CD4-positive, alpha-beta memory T cell (primary cell): Measurements from ENCODE around the gene CCDC175. TPM values are rescaled to one million over a fixed set of nuclear protein-coding genes. Genes with fewer than 3 reads are reported as not detected.

Source experiments
- CTCF ChIA-PET: fragments of 350-600 bp; sonication (Branson Sonifier 250); formaldehyde crosslinking; loops from one replicate; lab custom pipeline; 2021; ENCODE audit warnings: inconsistent platforms; ENCODE audit not compliant: partially characterized antibody; lab: Charles Lee
- POLR2A ChIA-PET: fragments of 350-600 bp; sonication (Branson Sonifier 250); formaldehyde crosslinking; loops from one replicate; lab custom pipeline; 2021; ENCODE audit not compliant: partially characterized antibody; lab: Charles Lee
- DNase-seq, 5 donors: peaks; one replicate each; pipeline versions ENCODE4 v3.0.0 to v3.0.0-alpha.2; 2020 to 2022; ENCODE audit warnings: mixed read lengths in 1 of 5
- H3K27ac ChIP-seq: one replicate; pipeline ENCODE4 v1.7.0; 2013; ENCODE audit warnings: low read depth, low read length
- H3K27me3 ChIP-seq: 2 replicates; pipeline ENCODE4 v1.7.0; 2013; ENCODE audit warnings: mild to moderate bottlenecking, low read length, moderate library complexity; ENCODE audit not compliant: insufficient read depth
- H3K36me3 ChIP-seq: 2 replicates; pipeline ENCODE4 v1.7.0; 2013; ENCODE audit warnings: mild to moderate bottlenecking, low read length, moderate library complexity; ENCODE audit not compliant: insufficient read depth
- H3K4me1 ChIP-seq: 2 replicates; pipeline ENCODE4 v1.7.0; 2013; ENCODE audit warnings: mild to moderate bottlenecking, low read length, moderate library complexity; ENCODE audit not compliant: insufficient read depth
- H3K4me3 ChIP-seq, 2 donors: one replicate each; pipeline ENCODE4 v1.7.0; 2013; ENCODE audit warnings: low read length in 2 of 2, mild to moderate bottlenecking in 1 of 2
- H3K9me3 ChIP-seq, 2 donors: one replicate each; pipeline ENCODE4 v1.7.0; 2013; ENCODE audit warnings: low read length in 2 of 2, control low read depth in 1 of 2; ENCODE audit not compliant: control insufficient read depth in 1 of 2
- H3K27ac Mint-ChIP-seq, 7 donors: one replicate each; pipeline ENCODE4 v1.8.0; 2020 to 2021; ENCODE audit warnings: mixed read lengths in 7 of 7, mild to moderate bottlenecking in 6 of 7, inconsistent platforms in 3 of 7, moderate library complexity in 3 of 7
- H3K27me3 Mint-ChIP-seq, 2 donors: one replicate each; pipeline ENCODE4 v1.8.0; 2020 to 2021; ENCODE audit warnings: mixed read lengths in 2 of 2
- H3K36me3 Mint-ChIP-seq, 2 donors: one replicate each; pipeline ENCODE4 v1.8.0; 2020 to 2021; ENCODE audit warnings: mixed read lengths in 2 of 2, inconsistent platforms in 1 of 2, mild to moderate bottlenecking in 1 of 2
- H3K4me1 Mint-ChIP-seq, 4 donors: one replicate each; pipeline ENCODE4 v1.8.0; 2020 to 2021; ENCODE audit warnings: mixed read lengths in 4 of 4, mild to moderate bottlenecking in 1 of 4
- H3K4me3 Mint-ChIP-seq, 8 donors: one replicate each; pipeline ENCODE4 v1.8.0; 2020 to 2021; ENCODE audit warnings: mixed read lengths in 8 of 8, mild to moderate bottlenecking in 7 of 8, moderate library complexity in 6 of 8, inconsistent platforms in 3 of 8
- H3K9me3 Mint-ChIP-seq, 8 donors: one replicate each; pipeline ENCODE4 v1.8.0; 2020 to 2021; ENCODE audit warnings: mixed read lengths in 8 of 8, mild to moderate bottlenecking in 5 of 8, inconsistent platforms in 3 of 8, moderate library complexity in 1 of 8
- intact Hi-C: fragments of 100-400 bp; cut with micrococcal nuclease; formaldehyde crosslinking; loops from one replicate; pipeline ENCODE4 v1.15.1; 2023
- polyA plus RNA-seq, 2 donors: library from polyadenylated mRNA; unstranded; fragments of 300-500 nt; fragmentation: Illumina TruSeq; gene quantifications; one replicate each; pipeline ENCODE4 v1.2.3, GENCODE V29; 2021
- total RNA-seq, 2 experiments: library from RNA; stranded (reverse); gene quantifications; one replicate each; pipeline ENCODE4 v1.2.3, GENCODE V29; 2021

The CCDC175 gene
- total and polyA plus RNA-seq, 4 experiments from 2014 or later: not detected

GRCh38 chr14:59461891-59462290, 114.7 kb downstream of the CCDC175 start:
- CTCF ChIA-PET: interaction anchor here (3.5 kb wide), 1 partner anchor 22 kb away, joined by 13 read pairs; the partner anchor contains the start of genes JKAMP and L3HYPDH
- Mint-ChIP-seq H3K27me3 (peaks cover 0 to 4% of the 10 kb centered on the region in 2 donors), H3K4me3 (no peak overlapping the region)

GRCh38 chr14:59460378-59460777, 116.2 kb downstream of the CCDC175 start:
- Mint-ChIP-seq H3K4me3 (no peak overlapping the region), H3K9me3 (peaks cover 0 to 5% (median 0%) of the 10 kb centered on the region in 8 donors), H3K27ac (no peak overlapping the region), H3K36me3 (peaks cover 3 to 37% of the 10 kb centered on the region in 2 donors), H3K4me1 (peaks cover under 1 to 12% (median 4%) of the 10 kb centered on the region in 4 donors), H3K27me3 (peaks cover 0 to 4% of the 10 kb centered on the region in 2 donors)
- peaks cover 9% of the 10 kb centered on the region for H3K4me1 ChIP-seq
- DNase-seq: no peak
- ChIA-PET CTCF (interaction anchor here (0.8 kb wide), 1 partner anchor 16 kb away, joined by 3 read pairs; no protein-coding TSS in a partner anchor), POLR2A (no interaction called here)
- H3K36me3 ChIP-seq: no peaks in the 10 kb centered on the region
- H3K9me3 ChIP-seq: no peaks in the 10 kb centered on the region
- no peak overlapping the region for H3K4me3 ChIP-seq
- no peak overlapping the region for H3K27ac ChIP-seq
- intact Hi-C loops: no loop called here
- no peaks in the 10 kb centered on the region for H3K27me3 ChIP-seq

More at GRCh38 chr14:59461891-59462290, 114.7 kb downstream of the CCDC175 start:
- no peak for DNase-seq
- Mint-ChIP-seq H3K36me3 (peaks cover 0 to 25% of the 10 kb centered on the region in 2 donors), H3K9me3 (peaks cover 0 to 3% (median 0%) of the 10 kb centered on the region in 8 donors), H3K27ac (no peak overlapping the region), H3K4me1 (peaks cover 5 to 16% (median 10%) of the 10 kb centered on the region in 4 donors)
- Histone ChIP-seq H3K4me3 (no peak overlapping the region), H3K27me3 (no peaks in the 10 kb centered on the region), H3K4me1 (peaks cover 9% of the 10 kb centered on the region), H3K36me3 (no peaks in the 10 kb centered on the region), H3K27ac (no peak overlapping the region), H3K9me3 (no peaks in the 10 kb centered on the region)
- intact Hi-C loops: no loop called here
- POLR2A ChIA-PET: interaction anchor here (1.0 to 1.7 kb wide), 2 partner anchors 22 to 273 kb away, joined by 3 read pairs; partner anchors contain the start of genes DAAM1, JKAMP and L3HYPDH

DNA sequence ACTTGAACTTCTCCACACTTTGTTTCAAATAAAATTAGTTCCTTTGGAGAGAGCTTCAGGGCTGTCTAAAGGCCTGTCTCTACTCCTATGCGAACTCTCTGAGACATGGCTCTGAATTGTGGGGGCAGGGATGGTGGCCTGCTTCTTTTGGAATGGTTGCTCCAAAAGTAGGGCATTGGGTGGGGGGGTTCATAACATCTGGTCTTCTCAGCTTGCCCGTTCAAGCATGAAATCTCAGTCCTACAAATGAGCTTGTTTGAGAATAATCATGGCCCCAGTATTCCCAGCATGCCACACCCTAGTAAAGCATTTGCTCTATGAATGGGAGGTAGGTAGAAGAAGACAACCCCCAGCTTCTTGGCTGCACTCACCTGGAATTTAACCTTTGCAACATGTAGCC, 118.1 kb downstream of the CCDC175 start:
- H3K9me3 ChIP-seq: no peaks in the 10 kb centered on the region
- POLR2A ChIA-PET: no interaction called here

DNA sequence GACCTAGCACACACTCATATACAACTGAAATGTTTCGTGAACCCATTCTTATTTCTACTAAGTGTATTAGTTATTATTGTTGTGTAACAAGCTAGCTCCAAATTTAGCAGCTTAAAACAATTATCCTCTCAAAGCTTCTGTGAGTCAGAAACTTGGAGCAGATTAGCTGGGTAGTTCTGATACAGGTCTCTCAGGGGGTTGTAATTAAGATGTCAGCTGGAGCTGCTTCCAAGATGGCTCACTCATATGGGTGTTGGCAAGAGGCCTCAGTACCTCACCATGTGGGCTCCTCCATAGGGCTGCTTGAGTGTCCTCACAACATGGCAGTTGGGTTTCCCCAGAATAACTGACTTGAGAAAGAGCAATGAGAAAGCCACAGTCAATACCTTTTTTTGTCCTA, 121.2 kb downstream of the CCDC175 start:
- intact Hi-C loops: no loop called here

More for the DNA sequence above, 118.1 kb downstream of the CCDC175 start:
- Histone ChIP-seq H3K36me3 (no peaks in the 10 kb centered on the region), H3K4me3 (no peak overlapping the region), H3K27me3 (no peaks in the 10 kb centered on the region), H3K27ac (no peak overlapping the region), H3K4me1 (peaks cover 2% of the 10 kb centered on the region)
- Mint-ChIP-seq H3K27ac (no peak overlapping the region), H3K9me3 (peaks cover 0 to 5% (median 0%) of the 10 kb centered on the region in 8 donors), H3K4me1 (peaks cover 0 to 4% (median 2%) of the 10 kb centered on the region in 4 donors), H3K27me3 (peaks cover 0 to 4% of the 10 kb centered on the region in 2 donors), H3K36me3 (peaks cover 3 to 53% of the 10 kb centered on the region in 2 donors), H3K4me3 (no peak overlapping the region)
- intact Hi-C loops: no loop called here
- no peak for DNase-seq
- CTCF ChIA-PET: interaction anchor here (1.7 kb wide), 1 partner anchor 25 kb away, joined by 4 read pairs; the partner anchor contains the start of genes JKAMP and L3HYPDH

More for the DNA sequence above, 121.2 kb downstream of the CCDC175 start:
- Mint-ChIP-seq H3K27ac (no peak overlapping the region), H3K36me3 (peaks cover 3 to 61% of the 10 kb centered on the region in 2 donors), H3K9me3 (peaks cover 0 to 5% (median 0%) of the 10 kb centered on the region in 8 donors), H3K4me3 (no peak overlapping the region), H3K4me1 (no peaks in the 10 kb centered on the region), H3K27me3 (peaks cover 0 to 3% of the 10 kb centered on the region in 2 donors)
- POLR2A ChIA-PET: no interaction called here
- Histone ChIP-seq H3K4me3 (no peak overlapping the region), H3K9me3 (no peaks in the 10 kb centered on the region), H3K4me1 (no peaks in the 10 kb centered on the region), H3K27me3 (no peaks in the 10 kb centered on the region), H3K27ac (no peak overlapping the region), H3K36me3 (no peaks in the 10 kb centered on the region)
- DNase-seq: no peak
- CTCF ChIA-PET: no interaction called here

Other genes starting within 250 kb of the CCDC175 start
- 1 to 10 TPM; 2.1 to 2.3 TPM for gene GPR135, start 111.4 kb downstream of the CCDC175 start, total RNA-seq
- under 1 TPM; 0.24 to 0.45 TPM for gene GPR135, start 111.4 kb downstream of the CCDC175 start, polyA plus RNA-seq
- 10 to 100 TPM; 52.2 to 52.4 TPM for gene L3HYPDH, start 92.4 kb downstream of the CCDC175 start, total RNA-seq
- 1 to 10 TPM; 4.0 to 4.9 TPM for gene L3HYPDH, start 92.4 kb downstream of the CCDC175 start, polyA plus RNA-seq
- gene JKAMP, start 92.3 kb downstream of the CCDC175 start, total RNA-seq: 10 to 100 TPM; 29.9 to 31.9 TPM
- 10 to 100 TPM; 62.0 to 80.8 TPM for gene JKAMP, start 92.3 kb downstream of the CCDC175 start, polyA plus RNA-seq